Left hindlimb (tissue), 1 donor: ENCODE measurements around the gene CLIP1.
"Not testable (repeated sequence)": the region's sequence is repeated elsewhere in the genome, so short reads cannot be mapped to it uniquely, and the experiment has no call there.

ENCODE experiments used
- DNase-seq: peaks from one replicate; pipeline ENCODE4 v3.0.0-alpha.2; 2018

Gene CLIP1

DNA sequence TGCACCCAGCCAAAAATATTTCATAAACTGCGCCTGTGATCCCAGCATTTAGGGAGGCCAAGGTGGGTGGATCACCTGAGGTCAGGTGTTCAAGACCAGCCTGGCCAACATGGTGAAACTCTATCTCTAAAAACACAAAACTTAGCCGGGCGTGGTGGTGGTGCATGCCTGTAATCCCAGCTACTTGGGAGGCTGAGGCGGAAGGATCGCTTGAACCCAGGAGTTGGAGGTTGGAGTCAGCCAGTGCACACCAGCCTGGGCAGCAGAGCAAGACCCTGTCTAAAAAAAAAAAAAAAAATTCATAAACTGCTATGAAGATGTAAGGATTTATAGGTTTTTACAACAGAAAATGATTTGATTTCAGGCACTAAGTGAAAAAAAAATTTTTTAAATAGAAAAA lies 6.6 kb upstream of the CLIP1 start:
- not testable (repeated sequence) for DNase-seq

- no peak for DNase-seq
These were observed 4.9 kb upstream of the CLIP1 start for GRCh38 chr12:122427403-122427802.

- DNase-seq = peak; percentile 48
These were observed 1.0 kb upstream of the CLIP1 start for GRCh38 chr12:122423258-122424165.

DNA sequence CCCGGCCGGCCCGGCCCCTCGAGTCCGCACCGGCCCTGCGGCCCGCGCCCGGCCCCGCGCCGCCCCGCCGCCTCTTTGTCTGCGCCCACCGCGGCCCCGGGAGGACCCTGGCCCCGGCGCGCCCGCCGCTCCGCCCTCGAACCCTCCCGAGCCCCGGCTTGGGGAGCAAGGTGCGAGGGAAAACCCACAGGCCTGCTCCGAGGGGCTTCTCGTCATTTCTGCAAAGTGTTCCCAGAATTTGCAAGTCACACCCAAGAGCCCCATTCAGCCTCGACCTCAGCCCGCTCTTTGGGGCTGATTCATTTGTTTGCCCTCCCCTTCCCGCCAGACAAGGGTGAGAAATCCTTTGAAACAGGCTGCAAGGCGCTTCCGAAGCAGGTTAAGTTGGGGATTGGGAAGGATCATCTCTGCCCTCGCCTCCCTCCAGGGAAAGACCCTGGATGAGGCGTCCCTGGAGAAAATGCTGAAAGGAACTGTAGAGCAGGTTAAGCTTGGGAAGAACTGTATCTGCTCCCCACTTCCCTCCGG lies 325 bp upstream of the CLIP1 start:
- peak; percentile 53 for DNase-seq

DNA sequence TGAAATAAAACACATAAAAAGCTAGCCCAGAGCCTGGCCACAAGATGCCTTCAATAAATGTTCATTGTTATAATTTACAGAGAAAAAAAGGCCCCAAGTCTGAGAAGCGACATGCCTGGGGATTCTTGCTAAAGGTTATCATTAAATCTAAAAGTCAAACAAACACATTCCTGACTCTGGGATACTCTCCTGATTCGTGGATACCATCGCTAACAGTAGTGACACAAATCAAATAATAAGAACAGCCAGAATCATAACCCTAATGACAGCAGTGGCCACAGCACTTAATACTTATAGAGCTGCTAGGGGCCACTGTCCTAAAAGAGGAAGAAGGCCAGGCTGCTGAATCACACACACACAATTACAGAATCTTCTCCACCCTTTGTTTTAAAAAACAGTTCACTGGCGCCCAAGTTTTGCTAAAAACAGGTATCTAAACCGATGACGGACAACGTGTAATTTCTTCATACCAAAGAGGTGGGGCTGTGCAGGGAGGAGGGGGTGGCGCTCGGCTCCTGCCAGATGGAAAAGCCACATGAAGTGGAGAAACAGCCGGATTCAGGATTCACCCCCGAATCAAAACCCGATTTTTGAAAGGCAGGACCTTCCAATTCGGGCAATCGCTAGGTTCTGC lies 1.2 kb downstream of the CLIP1 start:
- DNase-seq = peak; percentile 60

- no peak for DNase-seq
These were observed 1.9 kb downstream of the CLIP1 start for GRCh38 chr12:122420471-122421162.

DNA sequence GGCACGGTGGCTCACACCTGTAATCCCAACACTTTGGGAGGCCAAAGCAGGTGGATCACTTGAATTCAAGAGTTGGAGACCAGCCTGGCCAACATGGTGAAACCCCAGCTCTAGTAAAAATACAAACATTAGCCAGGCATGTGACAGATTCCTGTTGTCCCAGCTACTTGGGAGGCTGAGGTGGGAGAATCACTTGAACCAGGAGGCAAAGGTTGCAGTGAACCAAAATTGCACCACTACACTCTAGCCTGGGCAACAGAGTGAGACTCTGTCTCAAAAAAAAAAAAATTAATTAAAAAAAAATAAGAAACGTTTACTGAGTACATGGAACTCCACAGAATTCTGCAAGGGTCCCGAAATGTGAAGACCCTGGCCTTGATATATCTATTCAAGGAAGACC lies 3.4 kb downstream of the CLIP1 start:
- DNase-seq = not testable (repeated sequence)

DNA sequence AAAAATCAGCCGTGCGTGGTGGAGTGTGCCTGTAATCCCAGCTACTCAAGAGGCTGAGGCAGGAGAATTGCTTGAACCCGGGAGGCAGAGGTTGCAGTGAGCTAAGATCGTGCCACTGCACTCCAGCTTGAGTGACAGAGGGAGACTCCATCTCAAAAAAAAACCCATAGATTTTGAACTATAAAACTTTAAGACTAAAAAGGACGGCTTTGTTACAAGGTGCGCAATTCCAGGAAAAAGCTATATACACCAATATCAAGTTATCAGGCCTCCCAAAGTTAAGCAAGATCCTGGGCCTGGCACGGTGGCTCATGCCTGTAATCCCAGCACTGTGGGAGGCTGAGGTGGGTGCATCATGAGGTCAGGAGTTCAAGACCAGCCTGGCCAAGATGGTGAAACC lies 6.8 kb downstream of the CLIP1 start:
- not testable (repeated sequence) for DNase-seq

DNA sequence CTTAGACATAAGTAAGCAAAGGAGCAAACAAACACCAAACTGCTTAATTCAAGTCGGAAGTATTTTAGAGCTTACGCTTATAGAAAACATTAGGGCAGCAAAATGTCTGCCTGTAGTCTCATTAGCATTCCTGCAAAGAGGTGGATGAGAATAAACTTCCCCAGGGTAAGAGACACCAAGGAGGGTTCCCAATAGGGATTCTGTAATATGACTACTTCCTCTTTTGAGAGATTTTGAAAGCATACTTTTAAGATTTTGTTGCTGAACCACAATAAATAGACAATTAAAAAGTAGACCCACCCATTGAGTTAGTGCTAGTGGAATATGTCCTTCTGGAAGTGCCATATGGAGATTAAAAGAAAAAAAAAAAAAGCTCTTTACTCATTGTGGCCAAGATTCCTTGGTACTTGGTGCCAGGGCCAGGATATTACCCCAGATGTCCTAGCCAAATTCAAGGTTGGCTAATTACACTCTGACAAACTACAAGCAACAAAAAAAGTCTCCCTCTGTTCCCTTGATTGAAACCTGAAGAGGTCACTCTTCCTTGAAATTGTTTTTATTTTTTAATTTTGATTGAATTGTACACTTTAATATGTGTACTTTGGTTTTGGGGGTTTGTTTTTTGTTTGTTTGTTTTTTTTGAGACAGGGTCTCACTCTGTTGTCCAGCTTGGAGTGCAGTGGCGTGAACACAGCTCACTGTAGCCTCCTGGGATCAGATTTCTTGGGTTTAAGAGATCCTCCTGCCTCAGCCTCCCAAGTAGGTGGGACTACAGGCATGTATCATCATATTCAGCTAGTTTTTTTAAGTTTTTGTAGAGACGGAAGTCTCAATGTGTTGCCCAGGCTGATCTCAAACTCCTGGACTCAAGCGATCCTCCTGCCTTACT lies 8.7 kb downstream of the CLIP1 start:
- no peak for DNase-seq

DNA sequence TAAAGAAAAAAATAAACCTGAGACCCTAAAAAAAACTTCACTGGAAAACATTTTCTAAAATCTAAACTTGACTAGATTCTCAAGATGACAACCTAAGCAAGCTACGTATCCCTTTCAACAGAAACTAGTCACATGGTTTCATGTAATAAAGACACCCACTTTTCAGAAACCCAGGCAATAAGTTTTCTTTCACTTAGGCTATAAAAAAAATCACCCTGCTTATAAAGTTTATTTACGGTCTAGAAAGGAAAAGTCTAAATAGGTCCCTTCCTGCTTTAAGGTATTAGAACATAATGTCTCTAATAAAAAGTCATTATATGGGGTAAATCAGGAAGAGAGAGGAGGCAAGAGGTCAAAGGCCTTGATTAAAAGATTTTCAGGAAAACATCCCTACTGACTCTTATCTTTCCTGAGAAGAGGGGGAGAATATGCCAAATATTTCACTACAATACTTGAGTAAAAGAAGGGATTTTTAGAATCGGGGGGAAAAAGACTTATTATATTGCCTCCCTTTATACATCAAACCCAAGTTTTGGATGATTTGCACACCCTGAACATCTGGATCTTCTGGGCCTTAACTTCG lies 9.5 kb downstream of the CLIP1 start:
- no peak for DNase-seq

GRCh38 chr12:122411537-122411936 lies 10.9 kb downstream of the CLIP1 start:
- no peak for DNase-seq

DNA sequence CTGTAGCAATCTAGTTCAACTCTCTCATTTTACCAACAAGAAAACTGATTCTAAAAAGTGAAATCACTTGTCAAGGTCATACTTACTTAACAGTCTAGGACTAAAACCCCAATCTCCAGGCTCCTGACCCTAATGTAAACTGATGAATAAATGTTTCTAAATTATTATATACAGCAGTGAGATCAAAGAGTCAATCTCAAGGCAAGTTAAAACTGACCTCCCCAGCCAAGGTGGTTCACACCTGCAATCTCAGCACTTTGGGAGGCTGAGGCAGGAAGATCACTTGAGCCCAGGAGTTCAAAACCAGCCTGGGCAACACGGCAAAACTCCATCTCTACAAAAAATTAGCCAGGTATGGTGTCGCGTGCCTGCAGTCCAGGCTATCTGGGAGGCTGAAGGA lies 15.3 kb downstream of the CLIP1 start:
- DNase-seq = no peak

GRCh38 chr12:122406701-122407164 lies 15.7 kb downstream of the CLIP1 start:
- no peak for DNase-seq

DNA sequence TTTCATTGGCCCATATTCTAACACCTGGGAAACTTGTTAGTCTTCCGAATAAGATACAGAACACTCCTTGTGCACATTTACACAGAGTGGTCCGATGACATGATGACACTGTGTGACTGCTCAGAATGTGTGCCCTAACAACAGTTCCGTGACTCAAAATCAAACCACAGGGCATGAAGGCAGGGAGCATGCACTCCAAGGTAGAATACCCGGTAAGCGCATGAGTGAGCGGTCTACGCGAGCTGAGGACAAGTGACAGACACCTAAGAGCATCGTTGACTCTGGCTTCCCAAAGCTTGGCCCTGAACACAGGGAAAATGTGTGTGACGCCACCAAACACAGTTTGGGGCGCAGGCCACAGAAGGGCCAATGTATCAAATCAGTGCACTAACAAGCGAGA lies 18.6 kb downstream of the CLIP1 start:
- no peak for DNase-seq

GRCh38 chr12:122403115-122403770 lies 19.2 kb downstream of the CLIP1 start:
- no peak for DNase-seq

DNA sequence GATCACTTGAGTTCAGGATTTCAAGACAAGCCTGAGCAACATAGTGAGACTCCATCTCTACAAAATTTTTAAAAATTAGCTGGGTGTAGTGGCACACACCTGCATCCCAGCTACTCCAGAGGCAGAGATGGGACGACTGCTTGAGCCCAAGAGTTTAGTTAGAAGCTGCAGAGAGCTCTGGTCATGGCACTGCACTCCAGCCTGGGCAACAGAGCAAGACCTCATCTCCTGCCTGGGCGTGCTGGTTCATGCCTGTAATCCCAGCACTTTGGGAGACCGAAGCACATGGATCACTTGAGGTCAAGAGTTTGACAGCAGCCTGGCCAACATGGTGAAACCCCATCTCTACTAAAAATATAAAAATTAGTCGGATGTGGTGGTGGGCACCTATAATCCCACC lies 20.2 kb downstream of the CLIP1 start:
- DNase-seq = no peak

GRCh38 chr12:122399592-122400373 lies 22.7 kb downstream of the CLIP1 start:
- peak; percentile 62 for DNase-seq

GRCh38 chr12:122399254-122399591 lies 23.2 kb downstream of the CLIP1 start:
- DNase-seq = no peak

DNA sequence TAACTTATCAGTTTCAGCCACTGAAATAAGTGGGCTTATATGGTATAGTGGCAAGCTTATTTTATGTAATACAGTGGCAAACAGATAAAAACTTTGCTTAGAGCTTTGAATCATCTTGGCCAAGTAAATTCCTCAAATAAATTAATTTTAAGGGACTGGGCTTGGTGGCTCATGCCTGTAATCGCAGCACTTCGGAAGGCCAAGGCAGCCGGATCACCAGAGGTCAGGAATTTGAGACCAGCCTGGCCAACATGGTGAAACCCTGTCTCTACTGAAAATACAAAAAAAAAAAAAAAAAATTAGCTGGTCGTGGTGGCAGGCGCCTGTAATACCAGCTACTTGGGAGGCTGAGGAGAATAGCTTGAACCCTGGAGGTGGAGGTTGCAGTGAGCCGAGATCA lies 24.5 kb downstream of the CLIP1 start:
- DNase-seq = not testable (repeated sequence)

GRCh38 chr12:122395319-122395718 lies 27.1 kb downstream of the CLIP1 start:
- DNase-seq = no peak
